ENCODE measurements around the gene ST6GALNAC4. TPM values are rescaled to one million over a fixed set of nuclear protein-coding genes. Genes with fewer than 3 reads are reported as not detected.

Gene ST6GALNAC4
- total and polyA plus RNA-seq, 2 donors (not counting 1 experiment from before 2014, with no cell fraction given) = 80.5 to 199 TPM

DNA sequence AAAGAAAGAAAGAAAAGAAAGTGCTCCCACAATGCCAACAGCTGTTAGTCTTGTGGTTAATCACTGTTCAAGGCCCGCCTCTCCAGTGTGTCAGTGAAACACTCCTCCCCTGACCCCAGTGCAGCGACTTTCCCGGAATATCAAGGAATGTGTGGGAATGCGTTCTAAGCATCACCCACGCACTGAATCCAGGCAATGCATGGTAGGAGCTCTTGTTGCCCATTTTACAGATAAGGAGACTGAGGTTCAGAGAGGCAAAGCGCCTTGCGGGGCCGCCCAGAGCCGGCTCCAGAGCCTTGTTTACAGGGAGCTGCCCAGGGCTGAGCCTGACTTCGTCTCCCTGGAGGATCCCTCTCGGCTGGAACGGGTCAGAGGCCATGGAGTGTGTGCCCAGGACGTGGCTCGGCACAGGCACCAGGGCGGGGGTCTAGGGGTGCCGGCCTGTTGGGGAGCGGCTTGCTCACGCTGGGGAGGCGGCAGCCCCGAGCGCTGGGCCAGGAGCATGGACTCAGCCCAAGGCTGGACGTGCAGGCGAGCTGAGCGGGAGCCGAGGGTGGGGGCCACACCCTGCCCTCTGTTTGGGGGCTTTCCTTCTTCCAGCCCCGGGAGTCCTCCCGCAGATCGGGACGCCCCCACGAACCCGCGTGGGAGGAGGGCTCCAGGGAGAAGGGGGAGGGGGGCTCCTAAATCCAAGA, 18.3 kb downstream of the ST6GALNAC4 start:
- Mint-ChIP-seq H3K27me3 (no peaks in the 10 kb centered on the region), H3K27ac (peak overlapping the region; percentile 88), H3K4me3 (peak overlapping the region; percentile 90), H3K4me1 (peaks cover 45% of the 10 kb centered on the region), H3K9me3 (ENCODE audit: insufficient read depth) (peaks cover 4% of the 10 kb centered on the region)
- peaks cover 0 to 31% (median 6%) of the 10 kb centered on the region in 3 donors for H3K9me3 ChIP-seq (ENCODE audit: control extremely low read depth in 1 of 3, control insufficient read depth in 2 of 3, insufficient read depth in 1 of 3, low read length in 2 of 3)
- POLR2A ChIA-PET = interaction anchor here (0.5 to 12.6 kb wide), 4 partner anchors 12 to 110 kb away, joined by 3 to 228 read pairs (median 6); partner anchors contain the start of gene ST6GALNAC4
- intact Hi-C loops (cut with micrococcal nuclease) = loop anchor here (1.0 kb wide), 1 partner anchor 19 kb away; the partner anchor contains the start of gene ST6GALNAC4
- peak overlapping the region in 4 of 5 experiments; percentile 73 to 83 (median 82) for H3K4me3 ChIP-seq (ENCODE audit: control extremely low read depth in 1 of 5, extremely low read depth in 1 of 5, insufficient read depth in 1 of 5, low read depth in 2 of 5, low read length in 4 of 5)
- H3K79me2 ChIP-seq (ENCODE audit: control insufficient read depth, insufficient read depth, low read length) = peaks cover 19% of the 10 kb centered on the region
- H2AFZ ChIP-seq (ENCODE audit: insufficient read depth, low read depth, low read length, poor library complexity, severe bottlenecking) = peak overlapping the region; percentile 77
- peaks cover 0 to 27% of the 10 kb centered on the region in 2 experiments for H3K36me3 ChIP-seq (replicated peaks in 1 of 2; ENCODE audit: control extremely low read depth in 1 of 2, control insufficient read depth in 1 of 2, extremely low read depth in 1 of 2, insufficient read depth in 2 of 2, low read length in 1 of 2)
- no peaks in the 10 kb centered on the region for H3K27me3 ChIP-seq (replicated peaks in 1 of 4; ENCODE audit: control extremely low read depth in 1 of 4, control insufficient read depth in 3 of 4, insufficient read depth in 4 of 4, low read length in 3 of 4)
- peaks cover 5% of the 10 kb centered on the region for H4K20me1 ChIP-seq (ENCODE audit: control insufficient read depth, insufficient read depth, low read length, poor library complexity, severe bottlenecking)
- H3K4me2 ChIP-seq (replicated peaks; ENCODE audit: low read depth, low read length, poor library complexity, severe bottlenecking) = peak overlapping the region; percentile 97
- WGBS (ENCODE audit: insufficient coverage) = 31% methylated on average over 27 of the region's 32 CpGs
- H3K9ac ChIP-seq (ENCODE audit: low read length) = peak overlapping the region; percentile 88
- peak overlapping the region; percentile 24 to 66 for H3K27ac ChIP-seq (ENCODE audit: low read length in 2 of 2)
- DNase-seq = peak; percentile 49
- CTCF ChIA-PET = interaction anchor here (0.8 to 2.9 kb wide), 6 partner anchors 16 to 309 kb away, joined by 3 to 12 read pairs (median 5); partner anchors contain the start of gene TOR2A
- ATAC-seq (ENCODE audit: low read depth) = peak; percentile 4
- peaks cover 34 to 62% of the 10 kb centered on the region in 2 donors for H3K4me1 ChIP-seq (ENCODE audit: control insufficient read depth in 2 of 2, insufficient read depth in 2 of 2, low read length in 2 of 2)
- no peak for TF ChIP-seq EZH2 (IDR thresholded peaks at IDR 0.05; ENCODE audit: borderline replicate concordance, insufficient read depth, low read depth, low read length, poor library complexity, severe bottlenecking)
- TF ChIP-seq CTCF (IDR thresholded peaks at IDR 0.05) = no peak

Measured in B cell (primary cell).